NCI-H2171 (cell line): Measurements from ENCODE around the gene TOMM5.

Experiments
- DNase-seq: peaks from one replicate; lab custom pipeline; 2025; lab: John Stamatoyannopoulos, UW

The TOMM5 gene

GRCh38 chr9:37563806-37564513 lies 28.4 kb downstream of the TOMM5 start:
- DNase-seq = no peak

DNA sequence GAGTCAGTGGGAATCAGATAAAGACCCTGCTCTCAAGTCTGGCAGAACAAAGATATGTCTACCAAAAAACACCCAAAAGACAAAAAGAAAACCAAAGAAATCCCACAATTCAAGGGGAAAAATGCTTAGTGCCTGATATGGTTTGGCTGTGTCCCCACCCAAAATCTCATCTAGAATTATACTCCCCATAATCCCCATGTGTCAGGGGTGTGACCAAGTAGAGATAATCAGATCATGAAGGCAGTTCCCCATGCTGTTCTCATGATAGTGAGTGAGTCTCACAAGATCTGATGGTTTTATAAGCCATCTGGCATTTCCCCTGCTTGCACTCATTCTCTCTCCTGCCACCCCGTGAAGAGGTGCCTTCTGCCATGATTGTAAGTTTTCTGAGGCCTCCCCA lies 29.6 kb downstream of the TOMM5 start:
- no peak for DNase-seq

DNA sequence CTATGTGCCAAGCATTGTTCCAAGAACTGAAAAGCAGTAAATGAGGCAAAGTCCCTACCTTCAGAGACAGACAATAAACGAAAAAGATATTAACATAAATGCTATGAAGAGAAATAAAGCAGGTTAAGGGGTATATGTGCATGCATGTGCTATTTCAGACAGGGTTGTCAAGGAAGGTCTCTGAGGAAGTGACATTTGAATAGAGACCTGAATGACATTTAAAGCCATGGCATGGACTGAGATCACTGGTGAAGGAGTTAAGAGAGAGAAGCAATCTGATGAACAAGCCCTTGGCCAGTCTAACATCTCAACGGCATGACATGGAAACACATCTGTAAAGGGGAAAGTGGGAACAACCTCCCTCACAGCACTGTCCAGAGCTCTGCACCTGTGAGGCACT lies 30.7 kb downstream of the TOMM5 start:
- DNase-seq = no peak

GRCh38 chr9:37559855-37560592 lies 32.4 kb downstream of the TOMM5 start:
- no peak for DNase-seq

GRCh38 chr9:37559125-37559524 lies 33.3 kb downstream of the TOMM5 start:
- DNase-seq = no peak

- no peak for DNase-seq
Observed at GRCh38 chr9:37555786-37556185, 36.6 kb downstream of the TOMM5 start.

- DNase-seq = no peak
Observed at GRCh38 chr9:37554318-37554717, 38.1 kb downstream of the TOMM5 start.

- DNase-seq = no peak
Observed at GRCh38 chr9:37551888-37552287, 40.5 kb downstream of the TOMM5 start.

- no peak for DNase-seq
Observed at GRCh38 chr9:37551468-37551867, 40.9 kb downstream of the TOMM5 start.

- DNase-seq = no peak
Observed at GRCh38 chr9:37550781-37551180, 41.6 kb downstream of the TOMM5 start.

DNA sequence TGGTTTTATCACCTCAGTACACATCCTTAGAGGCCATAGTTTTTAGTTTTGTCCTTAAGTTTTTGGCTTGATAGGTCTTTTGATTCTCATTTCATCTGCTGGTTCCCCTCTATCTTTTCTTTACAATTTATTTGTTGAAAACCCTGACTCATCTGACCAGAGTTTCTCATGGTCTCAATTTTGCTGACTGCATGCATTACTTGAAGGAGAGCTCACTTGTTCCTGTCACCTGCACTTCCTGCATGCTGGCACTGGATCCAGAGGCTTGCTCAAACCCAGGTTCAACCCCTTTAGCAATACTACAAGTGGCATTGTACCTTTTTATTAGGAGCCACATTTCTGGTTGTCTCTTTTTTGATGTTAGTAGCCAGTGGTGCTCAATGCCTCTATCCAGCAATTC lies 42.9 kb downstream of the TOMM5 start:
- no peak for DNase-seq

DNA sequence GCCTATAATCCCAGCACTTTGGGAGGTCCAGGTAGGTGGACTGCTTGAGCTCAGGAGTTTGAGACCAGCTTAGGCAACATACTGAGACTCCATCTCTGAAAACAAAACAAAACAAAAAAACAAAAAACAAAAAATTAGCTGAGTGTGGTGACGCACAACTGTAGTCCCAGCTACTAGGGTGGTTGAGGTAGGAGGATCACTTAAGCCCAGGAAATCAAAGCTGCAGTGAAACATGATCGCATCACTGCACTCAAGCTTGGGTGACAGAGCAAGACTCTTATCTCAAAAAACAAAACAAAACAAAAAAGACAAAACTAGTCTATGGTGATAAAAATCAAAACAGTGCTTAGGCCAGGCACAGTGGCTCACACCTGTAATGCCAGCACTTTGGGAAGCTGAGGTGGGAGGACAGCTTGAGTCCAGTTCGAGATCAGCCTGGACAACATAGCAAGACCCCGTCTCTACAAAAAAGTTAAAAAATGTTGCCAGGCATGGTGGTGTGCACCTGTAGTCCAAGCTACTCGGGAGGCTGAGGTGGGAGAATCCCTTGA lies 45.0 kb downstream of the TOMM5 start:
- DNase-seq = no peak

- DNase-seq = no peak
Observed at GRCh38 chr9:37543468-37543867, 48.9 kb downstream of the TOMM5 start.

DNA sequence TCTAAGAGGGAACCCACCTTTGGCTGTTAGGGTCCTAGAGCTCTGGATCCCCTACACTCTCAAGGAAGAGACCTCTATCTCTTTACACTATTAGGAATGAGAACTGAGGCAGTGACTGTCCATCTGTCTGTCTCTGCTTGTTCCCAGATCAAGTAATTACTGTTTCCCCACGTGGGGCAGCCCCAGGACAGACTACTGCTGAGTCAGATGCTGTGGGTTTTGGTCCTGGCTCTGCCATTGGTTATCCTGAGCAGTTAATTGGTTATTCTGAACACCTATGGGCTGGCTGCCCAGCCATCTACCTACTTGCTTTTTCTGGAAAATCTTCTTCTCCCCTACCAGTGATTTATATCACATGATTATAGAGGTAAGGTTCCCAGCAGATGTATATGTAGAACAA lies 49.5 kb downstream of the TOMM5 start:
- DNase-seq = no peak

DNA sequence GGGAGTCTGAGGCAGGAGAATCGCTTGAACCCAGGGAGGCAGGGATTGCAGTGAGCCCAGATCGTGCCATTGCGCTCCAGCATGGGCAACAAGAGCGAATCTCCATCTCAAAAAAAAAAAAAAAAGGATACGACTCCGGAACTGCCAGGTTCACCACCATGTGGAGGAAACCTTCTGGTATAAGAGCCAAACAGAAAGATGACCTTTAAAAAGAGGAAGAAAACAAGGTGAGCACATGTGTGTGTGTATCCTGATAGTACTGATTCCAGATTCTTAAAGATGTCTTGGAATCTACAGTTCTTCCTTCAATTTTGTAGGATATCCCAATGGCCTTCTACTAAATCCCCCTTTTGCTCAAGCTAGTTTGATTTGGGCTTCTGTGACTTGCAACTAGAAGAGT lies 49.9 kb downstream of the TOMM5 start:
- no peak for DNase-seq

GRCh38 chr9:37541465-37541864 lies 50.9 kb downstream of the TOMM5 start:
- no peak for DNase-seq

DNA sequence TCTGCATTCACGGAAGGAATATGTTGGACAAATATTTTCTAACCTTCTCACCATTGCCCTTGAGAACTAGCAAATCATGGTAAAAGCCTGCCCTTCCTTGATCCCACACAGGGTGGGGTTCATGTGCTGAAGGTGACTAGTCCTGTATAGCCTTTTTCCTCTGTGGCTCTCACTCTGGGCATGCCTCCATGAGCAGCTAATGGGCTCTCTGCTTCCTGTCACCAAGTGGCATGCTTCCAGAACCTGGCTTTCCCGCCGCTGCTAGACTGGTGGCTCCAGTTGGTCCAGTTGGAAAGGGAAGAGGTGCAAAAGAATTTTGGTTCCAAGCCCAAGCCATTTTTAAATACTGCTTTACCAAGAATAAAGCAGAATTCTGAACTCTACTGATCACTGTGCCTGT lies 51.8 kb downstream of the TOMM5 start:
- DNase-seq = no peak

DNA sequence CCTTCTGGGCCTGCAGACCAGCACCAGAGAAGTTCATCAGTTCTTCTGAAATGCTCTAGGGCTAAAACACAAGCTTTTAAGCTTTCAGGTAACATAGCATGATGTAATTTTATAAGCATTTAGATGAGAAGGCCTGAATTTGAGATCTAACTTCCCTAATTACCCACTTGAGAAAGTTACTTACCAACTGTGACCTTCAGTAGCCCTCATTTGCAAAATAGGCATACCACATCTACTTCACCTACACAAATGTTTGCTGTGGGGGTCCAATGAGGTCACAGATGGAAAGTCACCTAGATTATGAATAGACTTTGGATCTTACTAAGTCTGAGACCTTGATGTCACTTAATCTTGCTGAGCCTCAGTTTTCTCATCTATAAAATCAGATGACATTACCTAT lies 52.8 kb downstream of the TOMM5 start:
- no peak for DNase-seq
